Ishikawa (cell line): ENCODE results near the gene TLX2.

Experiments
- CEBPB ChIP-seq: IDR thresholded peaks from 2 replicates; pipeline ENCODE4 v1.6.1; 2012
- CREB1 ChIP-seq: IDR thresholded peaks from 2 replicates; pipeline ENCODE4 v1.6.1; 2012; ENCODE audit warnings: low read depth
- EGR1 ChIP-seq: IDR thresholded peaks from 2 replicates; pipeline ENCODE4 v1.6.1; 2012
- EP300 ChIP-seq: IDR thresholded peaks from 2 replicates; pipeline ENCODE4 v1.6.1; 2012; ENCODE audit warnings: borderline replicate concordance
- FOXM1 ChIP-seq: IDR thresholded peaks from 2 replicates; pipeline ENCODE4 v1.6.1; 2012; ENCODE audit warnings: low read depth, borderline replicate concordance
- MAX ChIP-seq: IDR thresholded peaks from 2 replicates; pipeline ENCODE4 v1.6.1; 2012
- NFIC ChIP-seq: IDR thresholded peaks from 2 replicates; pipeline ENCODE4 v1.6.1; 2012
- RAD21 ChIP-seq: IDR thresholded peaks from 2 replicates; pipeline ENCODE4 v1.6.1; 2012; ENCODE audit warnings: low read depth
- TAF1 ChIP-seq: IDR thresholded peaks from 2 replicates; pipeline ENCODE4 v1.6.1; 2012; ENCODE audit warnings: low read depth, mild to moderate bottlenecking
- TCF12 ChIP-seq: IDR thresholded peaks from 2 replicates; pipeline ENCODE4 v1.6.1; 2012; ENCODE audit warnings: low read depth
- TEAD4 ChIP-seq: IDR thresholded peaks from 2 replicates; pipeline ENCODE4 v1.6.1; 2012
- USF1 ChIP-seq: IDR thresholded peaks from 2 replicates; pipeline ENCODE4 v1.6.1; 2012
- YY1 ChIP-seq: IDR thresholded peaks from 2 replicates; pipeline ENCODE4 v1.6.1; 2012; ENCODE audit warnings: low read depth
- ZBTB7A ChIP-seq: IDR thresholded peaks from 2 replicates; pipeline ENCODE4 v1.6.1; 2012; ENCODE audit warnings: low read depth
- TF ChIP-seq, protein P1 (sequence below): IDR thresholded peaks from 2 replicates; pipeline ENCODE4 v1.6.1; 2012; ENCODE audit warnings: low read depth, mild to moderate bottlenecking

TLX2 gene

GRCh38 chr2:74472945-74473258 is 41.3 kb upstream of the TLX2 start:
- no peak for TF ChIP-seq MAX
- no peak for TF ChIP-seq CREB1
- TF ChIP-seq RAD21: no peak
- TF ChIP-seq TAF1: no peak
- no peak for TF ChIP-seq EP300
- TF ChIP-seq TEAD4: no peak
- TF ChIP-seq FOXM1: no peak
- TF ChIP-seq YY1: no peak
- TF ChIP-seq CEBPB: no peak
- TF ChIP-seq ZBTB7A: no peak

DNA sequence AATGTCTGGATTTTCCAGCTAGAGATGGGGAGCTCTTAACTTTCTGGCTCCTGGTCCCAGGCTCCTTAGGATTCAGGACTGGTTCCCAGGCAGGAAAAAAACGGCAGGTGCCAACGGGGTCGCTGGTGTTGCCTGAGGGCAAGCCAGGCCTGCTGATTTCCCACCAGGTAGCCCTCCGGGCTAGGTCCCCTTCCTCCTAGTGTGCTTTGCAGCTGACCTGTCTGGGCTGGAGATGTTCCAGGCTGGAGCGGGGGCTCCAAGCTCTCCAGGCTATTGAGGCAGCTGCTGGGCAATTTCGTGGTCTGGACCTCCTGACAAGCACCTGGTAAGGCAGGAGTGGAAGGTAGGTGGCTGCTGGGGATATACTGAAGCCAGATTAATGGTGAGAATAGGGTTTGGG is 39.8 kb upstream of the TLX2 start:
- TF ChIP-seq TEAD4 (no peak), RAD21 (no peak), EP300 (no peak), CREB1 (no peak), MAX (no peak)

DNA sequence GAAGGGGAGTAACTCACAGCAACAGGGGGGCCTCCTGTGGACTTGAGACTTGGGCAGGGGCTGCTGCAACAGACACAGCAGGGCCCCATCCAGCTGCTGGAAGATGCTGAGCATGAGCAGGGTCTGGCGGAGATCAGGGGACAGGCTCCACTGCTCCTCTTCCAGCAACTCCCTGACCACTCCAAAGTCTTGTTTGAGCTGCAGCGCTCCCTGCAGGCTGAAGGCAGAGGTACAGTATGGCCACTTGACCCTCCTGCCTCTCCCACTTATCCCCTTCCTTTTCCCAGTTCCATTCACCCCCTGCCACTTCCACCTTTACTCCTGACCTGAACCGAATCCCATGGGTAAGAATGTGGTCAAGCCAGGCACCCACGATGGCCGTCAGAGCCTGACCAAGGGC is 39.4 kb upstream of the TLX2 start:
- no peak for TF ChIP-seq EP300
- no peak for TF ChIP-seq MAX
- no peak for TF ChIP-seq TEAD4

DNA sequence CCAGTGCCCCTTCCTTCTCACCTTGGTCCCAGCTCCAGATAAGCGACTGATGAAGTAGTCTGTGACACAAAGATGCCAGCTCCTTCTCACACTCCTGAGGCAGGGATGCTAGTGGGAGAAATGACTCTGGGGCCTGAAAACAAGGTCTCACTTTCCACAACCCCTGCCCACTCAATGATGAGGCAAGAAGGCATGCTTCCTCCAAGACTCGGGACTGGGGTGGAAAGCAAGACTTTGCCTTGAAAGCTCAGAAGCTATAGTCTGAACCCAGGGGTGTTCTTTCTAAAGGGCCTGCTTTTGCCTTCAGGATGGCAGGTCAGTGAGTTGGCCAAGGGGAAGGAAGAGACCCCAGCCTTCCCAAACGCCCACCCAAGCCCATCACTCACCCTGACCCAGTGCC is 32.8 kb upstream of the TLX2 start:
- no peak for TF ChIP-seq EP300
- TF ChIP-seq NFIC: no peak
- no peak for TF ChIP-seq CEBPB
- TF ChIP-seq ZBTB7A: no peak
- TF ChIP-seq RAD21: no peak
- no peak for TF ChIP-seq EGR1

- TF ChIP-seq MAX (0 out of 2 replicates have a peak, but pooled peaks have one; percentile 19), TEAD4 (no peak)
Observed at GRCh38 chr2:74481961-74482800, 32.1 kb upstream of the TLX2 start.

- TF ChIP-seq TCF12 (no peak; the same call in 1 of the 2 replicates), RAD21 (peak; percentile 71), TAF1 (peak; percentile 78), YY1 (peak; percentile 100), EGR1 (peak; percentile 81), USF1 (0 out of 2 replicates have a peak, but pooled peaks have one; percentile 29), CREB1 (no peak), FOXM1 (no peak), TEAD4 (no peak; the same call in 1 of the 2 replicates), MAX (peak; percentile 56; the same call in 1 of the 2 replicates), ZBTB7A (no peak), NFIC (0 out of 2 replicates have a peak, but pooled peaks have one; percentile 23), EP300 (no peak), CEBPB (no peak)
- TF ChIP-seq, protein P1, sequence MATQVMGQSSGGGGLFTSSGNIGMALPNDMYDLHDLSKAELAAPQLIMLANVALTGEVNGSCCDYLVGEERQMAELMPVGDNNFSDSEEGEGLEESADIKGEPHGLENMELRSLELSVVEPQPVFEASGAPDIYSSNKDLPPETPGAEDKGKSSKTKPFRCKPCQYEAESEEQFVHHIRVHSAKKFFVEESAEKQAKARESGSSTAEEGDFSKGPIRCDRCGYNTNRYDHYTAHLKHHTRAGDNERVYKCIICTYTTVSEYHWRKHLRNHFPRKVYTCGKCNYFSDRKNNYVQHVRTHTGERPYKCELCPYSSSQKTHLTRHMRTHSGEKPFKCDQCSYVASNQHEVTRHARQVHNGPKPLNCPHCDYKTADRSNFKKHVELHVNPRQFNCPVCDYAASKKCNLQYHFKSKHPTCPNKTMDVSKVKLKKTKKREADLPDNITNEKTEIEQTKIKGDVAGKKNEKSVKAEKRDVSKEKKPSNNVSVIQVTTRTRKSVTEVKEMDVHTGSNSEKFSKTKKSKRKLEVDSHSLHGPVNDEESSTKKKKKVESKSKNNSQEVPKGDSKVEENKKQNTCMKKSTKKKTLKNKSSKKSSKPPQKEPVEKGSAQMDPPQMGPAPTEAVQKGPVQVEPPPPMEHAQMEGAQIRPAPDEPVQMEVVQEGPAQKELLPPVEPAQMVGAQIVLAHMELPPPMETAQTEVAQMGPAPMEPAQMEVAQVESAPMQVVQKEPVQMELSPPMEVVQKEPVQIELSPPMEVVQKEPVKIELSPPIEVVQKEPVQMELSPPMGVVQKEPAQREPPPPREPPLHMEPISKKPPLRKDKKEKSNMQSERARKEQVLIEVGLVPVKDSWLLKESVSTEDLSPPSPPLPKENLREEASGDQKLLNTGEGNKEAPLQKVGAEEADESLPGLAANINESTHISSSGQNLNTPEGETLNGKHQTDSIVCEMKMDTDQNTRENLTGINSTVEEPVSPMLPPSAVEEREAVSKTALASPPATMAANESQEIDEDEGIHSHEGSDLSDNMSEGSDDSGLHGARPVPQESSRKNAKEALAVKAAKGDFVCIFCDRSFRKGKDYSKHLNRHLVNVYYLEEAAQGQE: no peak
Observed at GRCh38 chr2:74482801-74483674, 31.2 kb upstream of the TLX2 start, which contains the start of the genes CCDC142 and TTC31. TSS of gene CCDC142 (minus strand) at chr2:74482998. CDS start at chr2:74482837, 161 bp downstream. TSS of gene TTC31 (plus strand) at chr2:74483081. CDS start at chr2:74483096, 15 bp downstream.

- no peak for TF ChIP-seq NFIC
Observed at GRCh38 chr2:74486141-74486540, 28.1 kb upstream of the TLX2 start.
